HEK293 (cell line): ENCODE measurements around the gene OMD.

Experiments
- BCL11A ChIP-seq: fragments of 450-650 bp; formaldehyde crosslinking; IDR thresholded peaks from 2 replicates; pipeline ENCODE4 v1.5.1; 2016; ENCODE audit warnings: low read depth, missing biosample characterization, missing genetic modification characterization
- GLIS1 ChIP-seq: fragments of 450-650 bp; formaldehyde crosslinking; IDR thresholded peaks from 2 replicates; pipeline ENCODE4 v1.5.1; 2016; ENCODE audit warnings: missing biosample characterization, missing genetic modification characterization
- GLIS2 ChIP-seq: fragments of 450-650 bp; formaldehyde crosslinking; IDR thresholded peaks from 2 replicates; pipeline ENCODE4 v1.5.1; 2016; ENCODE audit warnings: missing biosample characterization, missing genetic modification characterization
- ZBTB17 ChIP-seq: fragments of 450-650 bp; formaldehyde crosslinking; IDR thresholded peaks from 2 replicates; pipeline ENCODE4 v1.5.1; 2016; ENCODE audit warnings: missing biosample characterization, missing genetic modification characterization
- ZNF114 ChIP-seq: fragments of 450-650 bp; formaldehyde crosslinking; IDR thresholded peaks from 2 replicates; pipeline ENCODE4 v1.5.0; 2017; ENCODE audit warnings: missing biosample characterization, missing genetic modification characterization
- ZNF121 ChIP-seq: fragments of 450-650 bp; formaldehyde crosslinking; IDR thresholded peaks from 2 replicates; pipeline ENCODE4 v1.5.1; 2016; ENCODE audit warnings: missing biosample characterization, missing genetic modification characterization
- ZNF138 ChIP-seq: fragments of 450-650 bp; formaldehyde crosslinking; IDR thresholded peaks from 2 replicates; pipeline ENCODE4 v1.5.1; 2016; ENCODE audit warnings: missing biosample characterization, missing genetic modification characterization, borderline replicate concordance
- ZNF19 ChIP-seq: fragments of 450-650 bp; formaldehyde crosslinking; IDR thresholded peaks from 2 replicates; pipeline ENCODE4; 2016; ENCODE audit warnings: missing biosample characterization, missing genetic modification characterization, low read depth
- ZNF24 ChIP-seq: fragments of 450-650 bp; formaldehyde crosslinking; IDR thresholded peaks from 2 replicates; pipeline ENCODE4 v1.5.1; 2016; ENCODE audit warnings: missing biosample characterization, missing genetic modification characterization
- ZSCAN30 ChIP-seq: fragments of 450-650 bp; IDR thresholded peaks from 2 replicates; pipeline ENCODE4 v1.5.1; 2018; ENCODE audit warnings: missing biosample characterization, mild to moderate bottlenecking, missing genetic modification characterization, moderate library complexity
- TF ChIP-seq, protein P1 (sequence below): fragments of 450-650 bp; formaldehyde crosslinking; IDR thresholded peaks from 2 replicates; pipeline ENCODE4 v1.5.1; 2016; ENCODE audit warnings: missing biosample characterization, missing genetic modification characterization
- TF ChIP-seq, protein P2 (sequence below): fragments of 450-650 bp; formaldehyde crosslinking; IDR thresholded peaks from 2 replicates; pipeline ENCODE4 v1.5.1; 2017; ENCODE audit warnings: missing biosample characterization, missing genetic modification characterization
- TF ChIP-seq, protein P3 (sequence below): fragments of 450-650 bp; formaldehyde crosslinking; IDR thresholded peaks from 2 replicates; pipeline ENCODE4 v1.5.1; 2016; ENCODE audit warnings: missing biosample characterization, missing genetic modification characterization

DNA sequence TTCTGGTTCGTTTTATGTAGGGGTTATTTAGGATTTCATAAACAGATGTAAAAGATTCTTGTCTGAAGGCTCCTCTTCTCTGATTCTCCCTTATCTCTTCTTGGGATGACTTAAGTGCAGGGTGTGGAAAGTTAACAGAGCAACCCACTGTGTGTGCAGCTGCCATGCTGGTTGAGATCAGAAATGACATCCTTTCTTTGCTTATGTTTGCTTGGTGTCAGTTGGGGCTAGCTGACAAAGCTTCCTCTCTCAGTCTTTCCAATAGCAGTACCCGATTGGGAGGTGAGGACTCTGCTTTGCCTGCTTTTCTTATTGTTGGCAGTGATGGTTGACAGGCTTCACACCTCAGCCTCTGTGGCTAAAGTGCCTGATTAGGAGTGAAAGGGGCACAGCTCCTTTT lies 46.4 kb downstream of the OMD start:
- TF ChIP-seq ZSCAN30 (tag by site-specific recombination) (no peak), GLIS1 (tag by site-specific recombination) (no peak), GLIS2 (tag by site-specific recombination) (no peak), ZNF24 (tag by site-specific recombination) (no peak), ZBTB17 (tag by site-specific recombination) (no peak), ZNF19 (tag by site-specific recombination) (no peak), ZNF121 (tag by site-specific recombination) (no peak), BCL11A (tag by site-specific recombination) (no peak), ZNF138 (no peak), ZNF114 (no peak)
- TF ChIP-seq, protein P1, sequence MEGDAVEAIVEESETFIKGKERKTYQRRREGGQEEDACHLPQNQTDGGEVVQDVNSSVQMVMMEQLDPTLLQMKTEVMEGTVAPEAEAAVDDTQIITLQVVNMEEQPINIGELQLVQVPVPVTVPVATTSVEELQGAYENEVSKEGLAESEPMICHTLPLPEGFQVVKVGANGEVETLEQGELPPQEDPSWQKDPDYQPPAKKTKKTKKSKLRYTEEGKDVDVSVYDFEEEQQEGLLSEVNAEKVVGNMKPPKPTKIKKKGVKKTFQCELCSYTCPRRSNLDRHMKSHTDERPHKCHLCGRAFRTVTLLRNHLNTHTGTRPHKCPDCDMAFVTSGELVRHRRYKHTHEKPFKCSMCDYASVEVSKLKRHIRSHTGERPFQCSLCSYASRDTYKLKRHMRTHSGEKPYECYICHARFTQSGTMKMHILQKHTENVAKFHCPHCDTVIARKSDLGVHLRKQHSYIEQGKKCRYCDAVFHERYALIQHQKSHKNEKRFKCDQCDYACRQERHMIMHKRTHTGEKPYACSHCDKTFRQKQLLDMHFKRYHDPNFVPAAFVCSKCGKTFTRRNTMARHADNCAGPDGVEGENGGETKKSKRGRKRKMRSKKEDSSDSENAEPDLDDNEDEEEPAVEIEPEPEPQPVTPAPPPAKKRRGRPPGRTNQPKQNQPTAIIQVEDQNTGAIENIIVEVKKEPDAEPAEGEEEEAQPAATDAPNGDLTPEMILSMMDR: no peak
- TF ChIP-seq, protein P2, sequence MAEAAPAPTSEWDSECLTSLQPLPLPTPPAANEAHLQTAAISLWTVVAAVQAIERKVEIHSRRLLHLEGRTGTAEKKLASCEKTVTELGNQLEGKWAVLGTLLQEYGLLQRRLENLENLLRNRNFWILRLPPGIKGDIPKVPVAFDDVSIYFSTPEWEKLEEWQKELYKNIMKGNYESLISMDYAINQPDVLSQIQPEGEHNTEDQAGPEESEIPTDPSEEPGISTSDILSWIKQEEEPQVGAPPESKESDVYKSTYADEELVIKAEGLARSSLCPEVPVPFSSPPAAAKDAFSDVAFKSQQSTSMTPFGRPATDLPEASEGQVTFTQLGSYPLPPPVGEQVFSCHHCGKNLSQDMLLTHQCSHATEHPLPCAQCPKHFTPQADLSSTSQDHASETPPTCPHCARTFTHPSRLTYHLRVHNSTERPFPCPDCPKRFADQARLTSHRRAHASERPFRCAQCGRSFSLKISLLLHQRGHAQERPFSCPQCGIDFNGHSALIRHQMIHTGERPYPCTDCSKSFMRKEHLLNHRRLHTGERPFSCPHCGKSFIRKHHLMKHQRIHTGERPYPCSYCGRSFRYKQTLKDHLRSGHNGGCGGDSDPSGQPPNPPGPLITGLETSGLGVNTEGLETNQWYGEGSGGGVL: no peak
- TF ChIP-seq, protein P3, sequence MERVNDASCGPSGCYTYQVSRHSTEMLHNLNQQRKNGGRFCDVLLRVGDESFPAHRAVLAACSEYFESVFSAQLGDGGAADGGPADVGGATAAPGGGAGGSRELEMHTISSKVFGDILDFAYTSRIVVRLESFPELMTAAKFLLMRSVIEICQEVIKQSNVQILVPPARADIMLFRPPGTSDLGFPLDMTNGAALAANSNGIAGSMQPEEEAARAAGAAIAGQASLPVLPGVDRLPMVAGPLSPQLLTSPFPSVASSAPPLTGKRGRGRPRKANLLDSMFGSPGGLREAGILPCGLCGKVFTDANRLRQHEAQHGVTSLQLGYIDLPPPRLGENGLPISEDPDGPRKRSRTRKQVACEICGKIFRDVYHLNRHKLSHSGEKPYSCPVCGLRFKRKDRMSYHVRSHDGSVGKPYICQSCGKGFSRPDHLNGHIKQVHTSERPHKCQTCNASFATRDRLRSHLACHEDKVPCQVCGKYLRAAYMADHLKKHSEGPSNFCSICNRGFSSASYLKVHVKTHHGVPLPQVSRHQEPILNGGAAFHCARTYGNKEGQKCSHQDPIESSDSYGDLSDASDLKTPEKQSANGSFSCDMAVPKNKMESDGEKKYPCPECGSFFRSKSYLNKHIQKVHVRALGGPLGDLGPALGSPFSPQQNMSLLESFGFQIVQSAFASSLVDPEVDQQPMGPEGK (tag by site-specific recombination): no peak
